Posterior cingulate gyrus (tissue), 11 donors: Measurements from ENCODE around the gene AFTPH.

Source experiments
- DNase-seq, 10 donors: peaks; one replicate each; pipeline versions ENCODE4 v3.0.0 to v3.0.0-alpha.2; 2020 to 2021; ENCODE audit warnings: mixed read lengths in 3 of 10
- intact Hi-C: fragments of 100-400 bp; cut with DNase I; formaldehyde crosslinking; loops from one replicate; pipeline ENCODE4 v1.15.1; 2023

The AFTPH gene

DNA sequence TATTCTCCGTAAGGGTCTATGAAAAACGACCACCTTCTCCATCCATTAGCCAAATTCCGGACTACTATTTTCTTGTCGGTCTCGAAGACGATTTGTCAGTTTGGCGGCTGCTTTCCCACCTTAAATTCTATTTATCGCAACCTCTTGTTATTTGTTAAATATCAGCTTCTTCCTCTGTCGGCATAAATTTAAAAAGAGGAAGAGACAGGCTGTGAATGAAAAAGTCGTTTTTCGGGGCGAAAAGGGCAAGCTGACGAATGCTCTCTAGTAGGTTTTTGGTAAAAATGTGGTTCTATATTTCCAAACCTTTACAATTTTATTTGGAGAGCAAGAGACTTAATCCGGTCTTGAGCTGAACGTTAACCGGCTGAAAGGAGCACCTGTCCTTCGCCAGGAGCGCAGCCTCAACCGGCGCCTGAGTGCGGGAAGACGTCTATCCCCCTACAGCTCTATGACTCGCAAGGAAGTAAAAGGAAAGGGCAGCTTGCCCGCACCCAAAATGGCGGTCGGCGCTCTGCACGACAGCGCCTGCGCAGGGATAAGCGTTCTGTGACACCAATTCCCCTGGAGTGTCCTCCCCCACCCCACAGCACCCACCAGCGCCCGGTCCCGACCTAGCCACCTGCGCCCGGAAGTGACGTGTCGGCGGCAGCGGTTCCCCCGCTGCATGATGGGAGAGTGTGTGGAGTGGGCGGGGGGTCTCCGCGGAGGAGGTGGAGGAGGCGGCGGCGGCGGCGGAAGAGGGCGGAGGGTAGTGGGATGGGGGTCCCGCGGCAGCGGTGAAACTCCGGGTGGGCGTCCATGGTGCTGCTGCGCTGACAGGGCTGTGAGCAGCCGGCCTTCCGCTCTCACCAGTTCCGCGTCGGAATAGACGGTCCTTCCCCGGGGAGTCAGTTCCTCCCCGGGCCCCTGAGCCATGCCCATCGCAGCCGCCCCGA lies at the start of gene AFTPH:
Gene AFTPH (plus strand): TSS at position 663 of the 938 bp plus-strand sequence. CDS start 27,147 bp downstream, outside the sequence.
- intact Hi-C loops: loop anchor here (1.0 to 5.0 kb wide), 7 partner anchors 38 to 463 kb away; partner anchors contain the start of genes LGALSL, SERTAD2 and SLC1A4
- DNase-seq: peak; percentile 97 to 100 (median 98)

- intact Hi-C loops: no loop called here
- no peak for DNase-seq
These were observed 49.5 kb upstream of the AFTPH start for GRCh38 chr2:64474636-64475035.

- DNase-seq: no peak
These were observed 47.1 kb upstream of the AFTPH start for GRCh38 chr2:64477037-64477436.

GRCh38 chr2:64477979-64478378 lies 46.1 kb upstream of the AFTPH start:
- intact Hi-C loops: no loop called here
- no peak for DNase-seq

More at GRCh38 chr2:64477037-64477436, 47.1 kb upstream of the AFTPH start:
- intact Hi-C loops: no loop called here

DNA sequence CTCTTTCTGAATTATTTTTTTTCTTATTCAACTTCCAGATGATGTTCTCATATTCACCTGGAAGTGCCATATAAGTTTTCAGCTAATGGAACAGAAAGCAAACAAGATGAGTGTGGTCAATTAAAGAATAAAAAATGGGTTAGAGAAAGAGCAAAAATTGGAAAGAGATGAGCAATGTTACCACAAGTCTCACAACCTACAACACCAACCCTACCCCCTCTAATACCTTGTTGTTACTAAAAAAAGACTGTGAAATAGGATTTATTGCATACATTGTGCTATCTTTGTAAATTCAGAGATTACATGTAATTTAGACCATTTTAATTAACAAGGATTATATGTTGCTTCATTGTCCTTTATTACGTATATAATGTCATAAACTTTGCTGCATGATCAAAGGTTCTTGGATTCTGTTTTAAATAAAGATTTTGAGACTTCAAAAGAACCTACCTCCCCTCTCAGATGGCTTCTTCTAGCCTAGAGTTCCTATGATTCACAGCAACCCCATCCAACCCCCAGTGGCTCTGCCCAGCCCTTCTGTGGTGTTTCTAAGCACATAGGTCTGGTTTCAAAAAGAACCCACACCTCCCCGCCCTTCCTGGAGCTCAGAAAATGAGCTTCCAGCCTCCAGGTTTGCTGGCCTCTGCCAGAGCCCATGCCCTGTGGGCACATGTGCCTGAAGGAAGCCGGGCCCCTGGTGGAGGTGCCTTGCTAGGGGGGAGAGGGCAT lies 45.5 kb upstream of the AFTPH start:
- intact Hi-C loops: no loop called here
- DNase-seq: no peak

DNA sequence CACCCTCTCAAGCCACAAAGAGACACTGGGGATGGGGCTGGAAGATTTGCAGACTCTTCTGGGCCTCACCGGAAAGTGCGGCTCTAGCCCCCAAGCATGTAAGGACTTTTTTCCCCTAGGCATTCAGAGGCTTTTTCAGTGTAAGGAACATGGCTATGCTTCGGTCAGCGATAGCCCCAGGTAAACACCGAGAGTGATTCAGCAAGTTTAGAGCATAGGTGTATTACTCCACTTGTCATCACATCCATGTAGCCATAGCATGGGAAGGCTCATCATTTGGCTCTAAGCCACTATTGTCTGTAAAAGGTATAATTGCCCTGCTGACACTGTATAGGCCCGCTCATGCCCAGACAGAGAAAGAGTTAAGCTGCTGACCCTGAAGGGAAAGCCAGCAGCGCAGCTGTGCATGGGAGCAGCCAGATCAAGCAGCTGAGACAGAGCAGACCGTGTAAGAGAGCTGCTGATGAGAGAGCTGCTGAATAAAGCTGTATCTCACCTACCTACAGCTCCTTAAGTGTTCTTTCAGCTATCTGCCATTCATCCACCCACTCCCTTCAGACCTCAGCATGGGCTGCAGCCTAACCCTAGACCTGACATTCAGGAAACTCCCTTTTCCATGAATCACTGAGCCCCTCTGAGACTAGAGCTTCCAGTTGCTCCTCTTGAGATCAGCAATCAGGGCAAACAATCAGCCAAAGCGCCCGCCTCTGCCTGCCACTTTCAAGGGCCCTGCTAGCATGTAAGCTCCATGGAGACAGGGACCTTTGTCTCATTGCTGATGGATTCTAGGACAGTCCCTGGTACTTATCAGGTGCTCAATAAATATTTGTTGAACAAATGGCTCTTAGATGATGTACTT lies 44.6 kb upstream of the AFTPH start:
- intact Hi-C loops: no loop called here
- DNase-seq: no peak

- intact Hi-C loops: no loop called here
- no peak for DNase-seq
These were observed 42.5 kb upstream of the AFTPH start for GRCh38 chr2:64481665-64482064.

DNA sequence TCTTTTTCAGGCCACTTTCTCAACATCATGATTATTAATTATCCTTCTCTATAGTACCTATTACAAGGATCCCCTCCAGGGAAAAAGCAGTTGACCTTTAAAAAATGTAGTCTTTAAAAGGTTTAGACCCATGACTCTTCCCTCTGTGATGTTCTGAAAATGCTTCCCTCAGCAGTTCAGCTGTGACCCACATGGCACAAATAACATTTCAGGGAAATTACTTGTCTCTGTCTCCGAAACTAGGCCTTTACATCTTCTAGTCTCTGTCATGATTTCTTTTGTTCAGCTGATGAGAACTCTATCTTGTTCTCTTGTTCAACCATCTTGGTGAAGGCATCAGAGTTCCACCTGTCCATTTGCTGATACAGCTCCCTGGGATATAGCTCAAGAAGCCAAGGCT lies 41.9 kb upstream of the AFTPH start:
- DNase-seq: no peak
- intact Hi-C loops: no loop called here

- DNase-seq: no peak
- intact Hi-C loops: no loop called here
These were observed 41.2 kb upstream of the AFTPH start for GRCh38 chr2:64482765-64483504.

- intact Hi-C loops: no loop called here
- DNase-seq: no peak
These were observed 38.8 kb upstream of the AFTPH start for GRCh38 chr2:64485331-64485730.

- intact Hi-C loops: no loop called here
- no peak for DNase-seq
These were observed 38.2 kb upstream of the AFTPH start for GRCh38 chr2:64485961-64486360.

- intact Hi-C loops: loop anchor here (1.0 kb wide), 1 partner anchor 156 kb away; no protein-coding TSS in a partner anchor
- DNase-seq: no peak
These were observed 36.7 kb upstream of the AFTPH start for GRCh38 chr2:64487256-64488049.

DNA sequence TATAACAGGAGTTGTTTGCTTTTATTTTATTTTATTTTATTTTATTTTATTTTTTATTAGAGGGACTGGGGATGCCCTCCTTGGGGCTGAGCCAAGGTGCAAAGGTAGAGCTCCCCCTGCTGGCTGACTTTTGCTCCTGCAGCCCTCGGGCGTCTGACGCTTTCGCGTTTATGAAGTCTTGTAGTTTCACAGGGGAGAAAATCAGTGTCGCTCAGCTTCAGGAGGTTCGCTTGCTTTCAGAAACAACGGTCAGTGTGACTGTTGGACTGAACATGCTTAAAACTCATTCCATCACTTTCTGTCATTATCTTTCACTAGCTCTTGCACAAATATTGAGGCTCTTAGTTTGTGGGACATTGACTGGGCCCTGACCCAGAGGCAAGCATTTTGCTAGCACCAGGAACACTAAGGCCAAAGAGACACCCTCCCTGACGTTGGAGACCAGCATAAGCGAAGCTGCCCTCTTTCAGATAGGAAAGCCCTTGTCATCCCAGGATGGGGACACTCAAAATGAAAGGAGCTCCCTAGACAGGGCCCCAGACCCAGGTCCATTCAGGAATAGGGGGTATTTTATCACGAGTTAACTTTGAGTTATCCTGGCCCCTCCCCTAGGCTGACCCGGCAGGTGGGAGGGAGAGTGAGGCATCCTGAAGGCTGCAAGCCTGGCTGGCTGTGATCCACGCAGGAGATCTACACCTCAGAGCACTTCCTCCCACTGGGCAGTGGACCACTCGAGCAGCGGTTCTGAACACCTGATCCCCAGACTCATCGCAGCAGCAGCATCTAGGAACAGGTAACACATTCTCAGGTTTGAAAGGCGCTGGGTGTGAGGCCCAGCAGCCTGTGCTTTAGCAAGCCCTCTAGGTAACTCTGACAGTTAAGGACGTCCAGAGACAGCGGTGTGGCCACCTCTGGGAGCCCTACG lies 35.8 kb upstream of the AFTPH start:
- peak in 8 of 10 donors; percentile 27 to 92 (median 79) for DNase-seq
- intact Hi-C loops: no loop called here

DNA sequence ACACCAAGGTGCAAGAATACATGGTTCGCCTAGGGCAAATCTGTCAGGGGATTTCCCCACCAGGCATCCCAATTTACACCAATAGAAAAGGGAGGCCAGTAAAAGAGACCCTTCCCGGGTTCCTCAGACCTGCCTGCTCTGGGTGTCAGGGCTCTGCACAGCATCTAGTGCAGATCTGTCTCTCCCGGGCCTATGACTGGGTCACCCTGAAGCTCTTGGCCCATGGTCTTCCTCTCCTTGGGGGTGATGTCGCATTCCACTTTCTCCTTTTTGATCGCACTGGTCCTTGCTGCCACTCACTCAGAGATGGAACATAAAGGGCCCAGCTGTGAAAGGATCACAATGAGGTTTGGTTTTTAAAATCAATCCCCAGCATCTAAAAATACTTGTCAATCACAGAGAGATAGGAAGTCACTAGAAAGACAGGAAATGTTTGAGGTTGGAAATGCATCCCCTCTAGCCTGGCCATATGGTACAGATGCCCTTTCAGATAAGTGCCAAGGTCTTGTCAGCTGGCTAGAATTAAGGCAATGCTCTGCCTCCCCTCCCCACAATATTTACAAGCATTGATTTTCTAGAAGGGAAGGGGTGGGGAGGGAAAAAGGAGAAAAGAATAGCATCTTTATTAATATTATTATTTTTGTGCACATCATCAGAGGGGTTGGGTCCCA lies 34.9 kb upstream of the AFTPH start:
- intact Hi-C loops: no loop called here
- no peak for DNase-seq

DNA sequence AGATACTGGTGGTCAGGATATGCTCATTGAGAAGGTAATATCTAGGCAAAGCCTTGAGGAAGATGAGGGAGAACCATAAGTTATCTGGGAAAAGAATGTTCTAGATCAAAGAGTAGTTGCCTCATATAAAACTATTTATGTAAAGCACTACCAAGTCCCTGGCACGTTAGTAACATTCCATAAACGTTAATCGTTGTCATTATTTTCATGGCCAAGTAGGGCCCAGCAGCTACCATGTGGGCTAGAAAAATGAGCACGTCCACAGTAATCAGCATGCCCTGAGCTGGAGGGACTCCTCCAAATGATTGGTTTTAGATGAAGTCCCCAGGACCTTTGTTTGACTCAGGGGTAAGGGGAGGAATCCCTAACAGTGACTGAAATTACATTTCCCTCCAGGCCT lies 32.7 kb upstream of the AFTPH start:
- intact Hi-C loops: no loop called here
- no peak for DNase-seq

GRCh38 chr2:64492272-64492671 lies 31.9 kb upstream of the AFTPH start:
- intact Hi-C loops: no loop called here
- DNase-seq: no peak

GRCh38 chr2:64492821-64493220 lies 31.3 kb upstream of the AFTPH start:
- intact Hi-C loops: no loop called here
- no peak for DNase-seq
